Effector memory CD4-positive, alpha-beta T cell (primary cell): ENCODE results near the gene MBLAC2.

Experiments
- DNase-seq, 3 donors: peaks; one replicate each; pipeline ENCODE4 v3.0.0-alpha.2; 2020
- H3K27ac ChIP-seq: 2 replicates; pipeline ENCODE4 v1.7.0; 2013; ENCODE audit warnings: mild to moderate bottlenecking, low read length, moderate library complexity; ENCODE audit not compliant: insufficient read depth, poor library complexity, severe bottlenecking
- H3K27me3 ChIP-seq: replicated peaks from 2 replicates; pipeline ENCODE4 v1.7.0; 2013; ENCODE audit warnings: mild to moderate bottlenecking, low read length; ENCODE audit not compliant: insufficient read depth, control insufficient read depth, poor library complexity, severe bottlenecking
- H3K36me3 ChIP-seq: 2 replicates; pipeline ENCODE4 v1.7.0; 2013; ENCODE audit warnings: mild to moderate bottlenecking, low read length, moderate library complexity; ENCODE audit not compliant: control insufficient read depth, insufficient read depth
- H3K4me1 ChIP-seq: 2 replicates; pipeline ENCODE4 v1.7.0; 2013; ENCODE audit warnings: low read length, mild to moderate bottlenecking; ENCODE audit not compliant: control insufficient read depth, insufficient read depth, poor library complexity, severe bottlenecking
- H3K4me3 ChIP-seq: 2 replicates; pipeline ENCODE4 v1.7.0; 2013; ENCODE audit warnings: low read length, low read depth, mild to moderate bottlenecking; ENCODE audit not compliant: insufficient read depth, poor library complexity, severe bottlenecking
- H3K9me3 ChIP-seq: 2 replicates; pipeline ENCODE4 v1.7.0; 2013; ENCODE audit warnings: mild to moderate bottlenecking, low read length, moderate library complexity; ENCODE audit not compliant: control insufficient read depth

MBLAC2 gene

GRCh38 chr5:90473396-90474234, 956 bp downstream of the MBLAC2 start:
- peaks cover 4% of the 10 kb centered on the region for H3K36me3 ChIP-seq
- H3K4me3 ChIP-seq: peak overlapping the region; percentile 97
- DNase-seq: no peak
- H3K4me1 ChIP-seq: peaks cover 9% of the 10 kb centered on the region
- H3K27me3 ChIP-seq: no peaks in the 10 kb centered on the region
- peaks cover 4% of the 10 kb centered on the region for H3K9me3 ChIP-seq
- peak overlapping the region; percentile 57 for H3K27ac ChIP-seq

GRCh38 chr5:90472783-90473395, 1.7 kb downstream of the MBLAC2 start:
- Histone ChIP-seq H3K4me1 (peaks cover 9% of the 10 kb centered on the region), H3K4me3 (peak overlapping the region; percentile 97), H3K9me3 (peaks cover 4% of the 10 kb centered on the region), H3K27ac (no peak overlapping the region), H3K36me3 (peaks cover 4% of the 10 kb centered on the region), H3K27me3 (no peaks in the 10 kb centered on the region)
- DNase-seq: no peak

GRCh38 chr5:90461288-90461687, 13.3 kb downstream of the MBLAC2 start:
- Histone ChIP-seq H3K27ac (no peak overlapping the region), H3K9me3 (no peaks in the 10 kb centered on the region), H3K4me1 (no peaks in the 10 kb centered on the region), H3K4me3 (no peak overlapping the region), H3K27me3 (no peaks in the 10 kb centered on the region), H3K36me3 (peaks cover 3% of the 10 kb centered on the region)
- DNase-seq: no peak

GRCh38 chr5:90446961-90447360, 27.6 kb downstream of the MBLAC2 start:
- H3K4me1 ChIP-seq: no peaks in the 10 kb centered on the region
- H3K9me3 ChIP-seq: no peaks in the 10 kb centered on the region
- no peaks in the 10 kb centered on the region for H3K36me3 ChIP-seq
- no peak overlapping the region for H3K4me3 ChIP-seq
- no peak overlapping the region for H3K27ac ChIP-seq
- no peaks in the 10 kb centered on the region for H3K27me3 ChIP-seq
- DNase-seq: no peak

GRCh38 chr5:90440644-90441043, 33.9 kb downstream of the MBLAC2 start:
- H3K27ac ChIP-seq: no peak overlapping the region
- no peaks in the 10 kb centered on the region for H3K27me3 ChIP-seq
- no peaks in the 10 kb centered on the region for H3K4me1 ChIP-seq
- no peak for DNase-seq
- no peak overlapping the region for H3K4me3 ChIP-seq
- no peaks in the 10 kb centered on the region for H3K9me3 ChIP-seq
- no peaks in the 10 kb centered on the region for H3K36me3 ChIP-seq

- Histone ChIP-seq H3K9me3 (no peaks in the 10 kb centered on the region), H3K4me1 (no peaks in the 10 kb centered on the region), H3K4me3 (no peak overlapping the region), H3K36me3 (no peaks in the 10 kb centered on the region), H3K27ac (no peak overlapping the region), H3K27me3 (no peaks in the 10 kb centered on the region)
- DNase-seq: no peak
Measured at GRCh38 chr5:90438100-90438499, 36.5 kb downstream of the MBLAC2 start.

GRCh38 chr5:90437663-90438062, 36.9 kb downstream of the MBLAC2 start:
- Histone ChIP-seq H3K9me3 (no peaks in the 10 kb centered on the region), H3K27me3 (no peaks in the 10 kb centered on the region), H3K27ac (no peak overlapping the region), H3K36me3 (no peaks in the 10 kb centered on the region), H3K4me1 (no peaks in the 10 kb centered on the region), H3K4me3 (no peak overlapping the region)
- no peak for DNase-seq

- no peaks in the 10 kb centered on the region for H3K4me1 ChIP-seq
- H3K4me3 ChIP-seq: no peak overlapping the region
- no peaks in the 10 kb centered on the region for H3K9me3 ChIP-seq
- H3K27me3 ChIP-seq: no peaks in the 10 kb centered on the region
- no peaks in the 10 kb centered on the region for H3K36me3 ChIP-seq
- no peak for DNase-seq
- H3K27ac ChIP-seq: no peak overlapping the region
Measured at GRCh38 chr5:90434116-90434714, 40.4 kb downstream of the MBLAC2 start.

GRCh38 chr5:90424245-90424644, 50.3 kb downstream of the MBLAC2 start:
- H3K4me3 ChIP-seq: no peak overlapping the region

GRCh38 chr5:90421136-90421535, 53.4 kb downstream of the MBLAC2 start:
- no peak overlapping the region for H3K27ac ChIP-seq
- no peak for DNase-seq
- no peak overlapping the region for H3K4me3 ChIP-seq
- H3K9me3 ChIP-seq: no peaks in the 10 kb centered on the region
- no peaks in the 10 kb centered on the region for H3K4me1 ChIP-seq
- H3K36me3 ChIP-seq: no peaks in the 10 kb centered on the region
- H3K27me3 ChIP-seq: no peaks in the 10 kb centered on the region

More at GRCh38 chr5:90424245-90424644, 50.3 kb downstream of the MBLAC2 start:
- Histone ChIP-seq H3K36me3 (no peaks in the 10 kb centered on the region), H3K27me3 (no peaks in the 10 kb centered on the region), H3K27ac (no peak overlapping the region), H3K4me1 (no peaks in the 10 kb centered on the region), H3K9me3 (no peaks in the 10 kb centered on the region)
- DNase-seq: no peak
